Measurements from ENCODE around the gene STOM. TPM values are rescaled to one million over a fixed set of nuclear protein-coding genes. Genes with fewer than 3 reads are reported as not detected.
A peak's percentile ranks its signal among the peaks of the same experiment; 100 is the strongest.

STOM gene
- total RNA-seq, 4 donors from 2014 or later, result 293 to 539 (median 457) TPM

DNA sequence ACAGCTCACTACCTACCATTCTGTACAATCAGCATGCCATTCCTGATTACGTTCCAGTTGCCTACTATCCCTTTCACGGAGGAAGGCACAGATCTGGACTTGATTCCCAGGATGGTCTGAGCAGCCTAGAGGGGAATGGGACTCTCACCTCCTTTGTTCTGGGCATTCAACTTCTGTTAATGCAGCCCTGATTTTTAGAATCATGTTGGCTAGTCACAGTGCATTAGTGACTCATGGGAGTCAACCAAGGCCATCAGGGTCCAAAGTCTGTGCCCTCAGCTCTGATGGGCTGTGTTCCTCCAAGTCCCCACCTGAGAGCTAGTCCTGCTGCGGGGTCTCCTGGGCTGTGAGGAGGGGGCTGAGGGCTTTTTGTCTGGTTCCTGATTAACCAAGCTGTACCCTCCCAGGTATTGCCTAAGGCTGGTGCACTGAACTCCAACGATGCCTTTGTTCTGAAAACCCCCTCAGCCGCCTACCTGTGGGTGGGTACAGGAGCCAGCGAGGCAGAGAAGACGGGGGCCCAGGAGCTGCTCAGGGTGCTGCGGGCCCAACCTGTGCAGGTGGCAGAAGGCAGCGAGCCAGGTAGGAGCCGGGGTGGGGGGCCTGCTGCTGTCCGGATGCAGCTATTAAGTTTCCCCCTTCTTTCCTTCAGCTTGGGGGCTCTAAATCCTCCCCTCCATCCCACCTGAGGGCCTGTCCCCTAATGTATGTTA is 43.0 kb downstream of the STOM start:
- Histone ChIP-seq H3K4me3 (no peak overlapping the region), H3K27ac (peak overlapping the region; percentile 90 to 98 (median 94)), H3K36me3 (peaks cover 0 to 100% of the 10 kb centered on the region in 2 donors), H3K27me3 (no peaks in the 10 kb centered on the region), H3K4me1 (peaks cover 7 to 98% (median 49%) of the 10 kb centered on the region in 3 donors), H3K9me3 (no peaks in the 10 kb centered on the region)
- no peak for ATAC-seq
- no peak for TF ChIP-seq POLR2AphosphoS5 (IDR thresholded peaks at IDR 0.05)
- no peak for TF ChIP-seq EP300 (IDR thresholded peaks at IDR 0.05)
- no peak for TF ChIP-seq POLR2A (IDR thresholded peaks at IDR 0.05)
- TF ChIP-seq, protein P1, sequence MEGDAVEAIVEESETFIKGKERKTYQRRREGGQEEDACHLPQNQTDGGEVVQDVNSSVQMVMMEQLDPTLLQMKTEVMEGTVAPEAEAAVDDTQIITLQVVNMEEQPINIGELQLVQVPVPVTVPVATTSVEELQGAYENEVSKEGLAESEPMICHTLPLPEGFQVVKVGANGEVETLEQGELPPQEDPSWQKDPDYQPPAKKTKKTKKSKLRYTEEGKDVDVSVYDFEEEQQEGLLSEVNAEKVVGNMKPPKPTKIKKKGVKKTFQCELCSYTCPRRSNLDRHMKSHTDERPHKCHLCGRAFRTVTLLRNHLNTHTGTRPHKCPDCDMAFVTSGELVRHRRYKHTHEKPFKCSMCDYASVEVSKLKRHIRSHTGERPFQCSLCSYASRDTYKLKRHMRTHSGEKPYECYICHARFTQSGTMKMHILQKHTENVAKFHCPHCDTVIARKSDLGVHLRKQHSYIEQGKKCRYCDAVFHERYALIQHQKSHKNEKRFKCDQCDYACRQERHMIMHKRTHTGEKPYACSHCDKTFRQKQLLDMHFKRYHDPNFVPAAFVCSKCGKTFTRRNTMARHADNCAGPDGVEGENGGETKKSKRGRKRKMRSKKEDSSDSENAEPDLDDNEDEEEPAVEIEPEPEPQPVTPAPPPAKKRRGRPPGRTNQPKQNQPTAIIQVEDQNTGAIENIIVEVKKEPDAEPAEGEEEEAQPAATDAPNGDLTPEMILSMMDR (IDR thresholded peaks at IDR 0.05), result no peak
- WGBS, 2 donors (ENCODE audit: low coverage in 1 of 2), result 50% methylated on average over 1 of the region's 11 CpGs; no CpG with 5 or more reads in 1 of the 2 donors

DNA sequence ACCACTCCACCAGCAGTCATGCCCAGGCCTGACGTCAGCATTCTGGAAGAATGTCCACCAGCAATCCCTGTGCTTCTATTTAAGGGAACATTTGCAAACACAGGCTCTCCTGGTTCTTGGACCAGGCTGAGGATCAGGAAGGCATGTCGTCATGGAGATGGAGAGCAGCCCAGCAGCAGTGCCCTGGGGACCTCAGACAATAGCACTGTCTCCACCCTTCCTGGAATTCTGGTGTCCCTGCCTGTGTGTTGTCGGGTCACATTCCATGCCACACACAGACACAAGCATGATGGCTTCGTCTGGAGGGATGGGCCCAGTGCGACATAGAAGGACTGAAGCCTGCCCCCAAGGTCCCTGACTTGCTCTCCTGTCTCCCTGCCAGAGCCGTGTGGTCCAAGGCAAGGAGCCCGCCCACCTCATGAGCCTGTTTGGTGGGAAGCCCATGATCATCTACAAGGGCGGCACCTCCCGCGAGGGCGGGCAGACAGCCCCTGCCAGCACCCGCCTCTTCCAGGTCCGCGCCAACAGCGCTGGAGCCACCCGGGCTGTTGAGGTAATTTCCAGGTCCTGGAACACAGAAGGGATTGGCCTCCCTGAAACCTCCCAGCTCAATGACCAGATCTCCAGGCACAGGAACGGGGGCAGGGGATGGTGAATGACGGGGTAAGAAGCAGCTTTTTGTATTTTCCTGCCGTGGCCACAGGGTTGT is 43.8 kb downstream of the STOM start:
- no peaks in the 10 kb centered on the region for H3K27me3 ChIP-seq
- WGBS, 2 donors (ENCODE audit: low coverage in 1 of 2), result 52% methylated on average over 3 of the region's 19 CpGs; no CpG with 5 or more reads in 1 of the 2 donors
- no peaks in the 10 kb centered on the region for H3K9me3 ChIP-seq
- H3K36me3 ChIP-seq, result peaks cover 0 to 100% of the 10 kb centered on the region in 2 donors
- H3K27ac ChIP-seq, result peak overlapping the region; percentile 90 to 98 (median 94)
- H3K4me3 ChIP-seq, result no peak overlapping the region
- peaks cover 7 to 98% (median 53%) of the 10 kb centered on the region in 3 donors for H3K4me1 ChIP-seq
- ATAC-seq, result peak; percentile 89
- TF ChIP-seq POLR2AphosphoS5 (IDR thresholded peaks at IDR 0.05), result peak; percentile 81
- TF ChIP-seq POLR2A (IDR thresholded peaks at IDR 0.05), result no peak
- TF ChIP-seq EP300 (IDR thresholded peaks at IDR 0.05), result peak; percentile 95

DNA sequence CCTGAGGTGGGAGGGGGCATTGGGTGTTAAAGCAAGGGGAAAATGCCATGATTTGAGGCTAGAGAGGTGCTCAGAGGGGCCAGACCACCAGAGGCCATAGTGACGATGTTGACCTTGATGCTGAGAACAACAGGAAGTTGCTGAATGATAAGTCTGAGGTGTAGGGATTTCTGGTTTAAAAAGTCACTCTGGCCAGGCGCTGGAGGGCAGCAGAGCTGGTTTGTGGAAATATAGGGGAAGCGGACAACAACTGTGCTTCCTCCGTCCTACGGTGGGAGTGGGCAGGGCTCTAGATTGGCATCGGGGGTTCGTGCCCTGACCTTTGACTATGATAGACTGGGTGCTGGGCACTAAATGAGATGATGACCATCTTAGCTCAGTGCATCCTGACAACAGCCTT is 44.7 kb downstream of the STOM start:
- Histone ChIP-seq H3K4me3 (no peak overlapping the region), H3K36me3 (peaks cover 0 to 100% of the 10 kb centered on the region in 2 donors), H3K4me1 (peaks cover 7 to 98% (median 59%) of the 10 kb centered on the region in 3 donors), H3K27me3 (no peaks in the 10 kb centered on the region), H3K27ac (peak overlapping the region; percentile 90 to 98 (median 94)), H3K9me3 (no peaks in the 10 kb centered on the region)
- TF ChIP-seq POLR2AphosphoS5 (IDR thresholded peaks at IDR 0.05) (no peak), POLR2A (IDR thresholded peaks at IDR 0.05) (no peak), EP300 (IDR thresholded peaks at IDR 0.05) (no peak)
- TF ChIP-seq, protein P1 (IDR thresholded peaks at IDR 0.05), result no peak
- no peak for ATAC-seq
- WGBS, 2 donors (ENCODE audit: low coverage in 1 of 2), result 83% methylated on average over 6 of the region's 7 CpGs; no CpG with 5 or more reads in 1 of the 2 donors

DNA sequence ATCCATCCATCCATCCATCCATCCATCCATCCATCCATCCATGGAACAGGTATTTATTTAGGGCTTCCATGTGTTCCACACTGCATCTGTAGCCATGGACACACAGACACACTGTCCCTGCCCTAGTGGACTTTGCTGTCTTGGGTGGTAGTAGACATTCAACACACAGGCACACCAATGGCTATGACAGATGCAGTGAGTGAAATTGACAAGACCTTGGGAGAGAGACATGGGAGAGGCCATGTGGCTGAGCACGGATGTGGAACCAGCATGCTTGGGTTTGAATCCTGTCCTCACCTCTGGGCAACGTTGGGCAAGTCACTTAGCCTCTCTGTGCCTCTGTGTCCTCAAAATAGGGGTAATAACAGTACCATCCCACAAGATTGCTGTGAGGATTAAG is 45.3 kb downstream of the STOM start:
- no peaks in the 10 kb centered on the region for H3K9me3 ChIP-seq
- H3K4me3 ChIP-seq, result no peak overlapping the region
- TF ChIP-seq EP300 (IDR thresholded peaks at IDR 0.05), result no peak
- no peak for TF ChIP-seq POLR2A (IDR thresholded peaks at IDR 0.05)
- TF ChIP-seq, protein P1 (IDR thresholded peaks at IDR 0.05), result no peak
- WGBS, 2 donors (ENCODE audit: low coverage in 1 of 2), result 57 to 76% methylated on average over 2 of the region's 2 CpGs
- peaks cover 0 to 98% of the 10 kb centered on the region in 2 donors for H3K36me3 ChIP-seq
- H3K27ac ChIP-seq, result peak overlapping the region; percentile 90 to 98 (median 94)
- no peaks in the 10 kb centered on the region for H3K27me3 ChIP-seq
- H3K4me1 ChIP-seq, result peaks cover 7 to 98% (median 59%) of the 10 kb centered on the region in 3 donors
- no peak for ATAC-seq

DNA sequence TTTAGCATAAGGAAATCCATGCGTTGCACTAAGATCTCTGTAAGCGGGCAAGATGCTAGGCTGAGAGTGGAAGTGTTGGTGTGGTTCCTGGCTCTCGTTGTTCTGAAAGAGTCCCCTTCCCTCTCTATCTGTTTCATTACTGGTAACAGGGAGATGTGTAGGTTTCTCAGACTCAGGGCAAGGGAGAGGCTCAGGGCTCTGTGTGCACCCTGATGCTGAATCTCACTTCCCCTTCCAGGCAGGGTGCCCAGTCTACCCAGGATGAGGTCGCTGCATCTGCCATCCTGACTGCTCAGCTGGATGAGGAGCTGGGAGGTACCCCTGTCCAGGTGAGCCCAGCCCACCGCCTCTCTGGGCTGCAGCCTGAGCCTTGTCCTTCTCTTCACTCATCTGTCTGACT is 45.7 kb downstream of the STOM start:
- Histone ChIP-seq H3K4me1 (peaks cover 7 to 98% (median 59%) of the 10 kb centered on the region in 3 donors), H3K4me3 (no peak overlapping the region), H3K36me3 (peaks cover 0 to 98% of the 10 kb centered on the region in 2 donors), H3K27me3 (no peaks in the 10 kb centered on the region), H3K27ac (peak overlapping the region; percentile 90 to 98 (median 94)), H3K9me3 (no peaks in the 10 kb centered on the region)
- TF ChIP-seq EP300 (IDR thresholded peaks at IDR 0.05), result no peak
- TF ChIP-seq, protein P1 (IDR thresholded peaks at IDR 0.05), result no peak
- 72 to 80% methylated on average over 2 to 4 of the region's 5 CpGs for WGBS, 2 donors (ENCODE audit: low coverage in 1 of 2)
- no peak for ATAC-seq

Data from gastroesophageal sphincter (tissue), 4 donors.